MM.1S (cell line): ENCODE measurements around the gene AANAT.

Source experiments
- DNase-seq: peaks from one replicate; pipeline ENCODE4 v3.0.0-alpha.2; 2015
- H2AFZ ChIP-seq: fragments of 300-600 bp; sonication (generic); 2 replicates; pipeline ENCODE4 v1.6.0; 2016; ENCODE audit warnings: antibody characterized with exemption, low read length
- H3F3A ChIP-seq: fragments of 300-600 bp; sonication (generic); 2 replicates; pipeline ENCODE4 v1.6.1; 2016; ENCODE audit warnings: mild to moderate bottlenecking, antibody characterized with exemption, low read length, moderate library complexity, mixed read lengths; ENCODE audit not compliant: insufficient read depth
- H3K27ac ChIP-seq: fragments of 300-600 bp; sonication (generic); 2 replicates; pipeline ENCODE4 v1.5.1; 2016; ENCODE audit warnings: mild to moderate bottlenecking, low read length
- H3K27me3 ChIP-seq: fragments of 300-600 bp; sonication (generic); replicated peaks from 2 replicates; pipeline ENCODE4 v1.6.0; 2016; ENCODE audit warnings: low read length; ENCODE audit not compliant: insufficient read depth
- H3K36me3 ChIP-seq: fragments of 300-600 bp; sonication (generic); replicated peaks from 2 replicates; pipeline ENCODE4 v1.6.1; 2016; ENCODE audit warnings: mild to moderate bottlenecking, low read length, mixed read lengths; ENCODE audit not compliant: insufficient read depth
- H3K4me1 ChIP-seq: fragments of 300-600 bp; sonication (generic); 2 replicates; pipeline ENCODE4 v1.6.1; 2016; ENCODE audit warnings: low read length, mixed read lengths
- H3K4me2 ChIP-seq: fragments of 300-600 bp; sonication (generic); 2 replicates; pipeline ENCODE4 v1.6.0; 2016; ENCODE audit warnings: low read depth, low read length
- H3K4me3 ChIP-seq: fragments of 300-600 bp; sonication (generic); 2 replicates; pipeline ENCODE4 v1.5.1; 2016; ENCODE audit warnings: low read length, mixed read lengths
- H3K79me2 ChIP-seq: fragments of 300-600 bp; sonication (generic); 2 replicates; pipeline ENCODE4 v1.6.1; 2016; ENCODE audit warnings: mixed run types, low read length, mixed read lengths
- H3K9ac ChIP-seq: fragments of 300-600 bp; sonication (generic); 2 replicates; pipeline ENCODE4 v1.6.1; 2016; ENCODE audit warnings: low read length, mixed read lengths
- H3K9me2 ChIP-seq: fragments of 300-600 bp; sonication (generic); replicated peaks from 2 replicates; pipeline ENCODE4 v1.6.1; 2016; ENCODE audit warnings: mild to moderate bottlenecking, low read length, mixed read lengths; ENCODE audit not compliant: insufficient read depth
- H3K9me3 ChIP-seq: fragments of 300-600 bp; sonication (generic); replicated peaks from 2 replicates; pipeline ENCODE4 v1.6.1; 2016; ENCODE audit warnings: mild to moderate bottlenecking, low read length, mixed read lengths; ENCODE audit not compliant: insufficient read depth
- H4K20me1 ChIP-seq: fragments of 300-600 bp; sonication (generic); 2 replicates; pipeline ENCODE4 v1.6.1; 2016; ENCODE audit warnings: mild to moderate bottlenecking, low read length, moderate library complexity, mixed read lengths; ENCODE audit not compliant: insufficient read depth
- CTCF ChIP-seq: fragments of 300-600 bp; sonication (generic); IDR thresholded peaks from 2 replicates; pipeline ENCODE4 v1.5.1; 2016; ENCODE audit warnings: antibody characterized with exemption, low read length, mixed read lengths
- EZH2 ChIP-seq: fragments of 300-600 bp; sonication (generic); optimal IDR thresholded peaks from 2 replicates; pipeline ENCODE3; 2017; ENCODE audit warnings: low read depth, mild to moderate bottlenecking, antibody characterized with exemption, low read length, mixed read lengths
- EZH2phosphoT487 ChIP-seq: fragments of 300-600 bp; sonication (generic); IDR thresholded peaks from 2 replicates; pipeline ENCODE4 v1.6.1; 2018; ENCODE audit warnings: antibody characterized with exemption, low read length

AANAT gene

DNA sequence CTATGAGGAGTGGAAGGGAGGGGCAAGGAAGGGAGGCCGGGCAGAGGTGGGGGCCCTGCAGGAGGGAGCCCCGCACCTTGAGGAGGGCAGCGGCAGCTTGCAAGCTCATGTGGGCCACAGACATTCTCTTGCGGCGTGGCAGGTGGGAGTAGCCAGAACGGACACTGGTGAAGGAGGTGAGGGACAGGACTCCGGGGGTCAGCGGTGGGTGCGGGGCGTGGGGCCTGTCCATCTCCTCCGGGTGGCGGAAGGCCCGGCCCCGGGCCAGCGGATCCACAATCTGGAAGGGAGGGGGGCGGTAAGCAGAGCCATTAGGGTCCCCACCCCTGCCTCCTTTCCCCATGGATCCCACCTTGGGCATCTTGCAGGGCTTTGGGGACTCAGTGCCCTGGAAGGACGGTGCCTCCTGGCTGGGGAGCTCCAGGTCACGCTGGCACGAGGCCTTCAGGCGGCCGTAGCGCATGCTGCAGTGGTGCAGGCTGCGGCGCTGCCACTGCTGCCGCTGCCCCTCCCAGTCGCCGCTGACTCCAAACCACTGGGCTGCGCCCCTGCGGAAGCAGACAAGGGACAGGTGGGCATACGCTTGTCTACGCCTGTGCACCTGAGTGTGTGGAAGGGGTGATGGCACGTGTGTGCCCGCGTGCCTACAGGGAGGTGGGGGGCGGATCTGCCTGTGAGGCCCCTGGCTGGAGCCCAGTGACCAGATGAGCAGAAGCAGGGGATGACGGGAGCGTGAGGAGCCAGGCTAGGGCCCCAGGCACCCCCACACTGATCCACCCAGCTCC, 11.5 kb downstream of the AANAT start:
- Histone ChIP-seq H3K4me1 (peaks cover 25% of the 10 kb centered on the region), H3K9ac (no peak overlapping the region), H3K27me3 (no peaks in the 10 kb centered on the region), H3F3A (peaks cover 36% of the 10 kb centered on the region), H3K4me2 (no peak overlapping the region), H3K4me3 (no peak overlapping the region), H4K20me1 (no peaks in the 10 kb centered on the region), H3K27ac (no peak overlapping the region), H3K36me3 (no peaks in the 10 kb centered on the region), H3K9me2 (no peaks in the 10 kb centered on the region), H2AFZ (no peak overlapping the region), H3K9me3 (no peaks in the 10 kb centered on the region), H3K79me2 (peaks cover 12% of the 10 kb centered on the region; the same call in 1 of the 2 replicates)
- DNase-seq, result no peak
- TF ChIP-seq EZH2phosphoT487, result no peak
- TF ChIP-seq EZH2, result no peak
- no peak for TF ChIP-seq CTCF

GRCh38 chr17:76479515-76480060, 12.2 kb downstream of the AANAT start:
- DNase-seq, result no peak
- H4K20me1 ChIP-seq, result no peaks in the 10 kb centered on the region
- H3K4me1 ChIP-seq, result peaks cover 28% of the 10 kb centered on the region
- no peak overlapping the region for H3K27ac ChIP-seq
- no peaks in the 10 kb centered on the region for H3K36me3 ChIP-seq
- H3K27me3 ChIP-seq, result no peaks in the 10 kb centered on the region
- peaks cover 38% of the 10 kb centered on the region for H3F3A ChIP-seq
- no peaks in the 10 kb centered on the region for H3K9me3 ChIP-seq
- H3K79me2 ChIP-seq, result peaks cover 12% of the 10 kb centered on the region
- H2AFZ ChIP-seq, result no peak overlapping the region
- TF ChIP-seq EZH2phosphoT487 (no peak), CTCF (no peak), EZH2 (no peak)
- no peak overlapping the region for H3K4me3 ChIP-seq
- H3K9me2 ChIP-seq, result no peaks in the 10 kb centered on the region
- H3K9ac ChIP-seq, result no peak overlapping the region
- H3K4me2 ChIP-seq, result no peak overlapping the region

DNA sequence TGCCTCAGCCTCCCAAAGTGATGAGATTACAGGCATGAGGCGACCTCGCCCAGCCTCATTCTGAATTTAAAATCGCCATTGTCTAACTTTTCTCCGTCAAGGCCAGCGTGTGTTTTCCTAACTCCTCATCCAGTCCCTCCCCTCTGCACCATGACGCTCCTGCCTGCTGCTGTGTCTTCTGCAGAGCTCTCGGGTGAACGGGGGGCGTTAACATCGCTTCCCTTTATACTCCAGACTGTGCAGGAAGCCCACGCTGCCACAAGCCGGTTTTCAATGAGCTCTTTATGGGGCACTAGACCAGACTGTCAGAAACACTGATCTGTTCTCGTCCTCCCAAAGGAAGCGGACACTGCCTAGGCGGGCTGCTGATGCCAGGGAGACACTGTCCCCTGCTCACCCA, 13.2 kb downstream of the AANAT start:
- peaks cover 12% of the 10 kb centered on the region for H3K79me2 ChIP-seq
- H3K27me3 ChIP-seq, result no peaks in the 10 kb centered on the region
- no peaks in the 10 kb centered on the region for H3K36me3 ChIP-seq
- peak overlapping the region; percentile 84 for H3K9ac ChIP-seq
- TF ChIP-seq EZH2 (no peak), EZH2phosphoT487 (no peak), CTCF (no peak)
- H4K20me1 ChIP-seq, result no peaks in the 10 kb centered on the region
- peaks cover 33% of the 10 kb centered on the region for H3K4me1 ChIP-seq
- peak overlapping the region; percentile 94 for H3K4me2 ChIP-seq
- no peaks in the 10 kb centered on the region for H3K9me3 ChIP-seq
- peak overlapping the region; percentile 94 for H3K27ac ChIP-seq
- no peak overlapping the region for H2AFZ ChIP-seq
- DNase-seq, result peak; percentile 60
- peak overlapping the region; percentile 56 for H3K4me3 ChIP-seq
- peaks cover 40% of the 10 kb centered on the region for H3F3A ChIP-seq
- no peaks in the 10 kb centered on the region for H3K9me2 ChIP-seq
